OCI-LY1 (cell line): ENCODE results near the gene SLC39A10.

Experiments
- H2AFZ ChIP-seq: fragments of 200-600 bp; sonication (generic), shearing (Covaris generic); 2 replicates; pipeline ENCODE4 v1.6.0; 2014; ENCODE audit warnings: antibody characterized with exemption, mild to moderate bottlenecking, low read length
- H3F3A ChIP-seq: fragments of 200-600 bp; sonication (generic), shearing (Covaris generic); 2 replicates; pipeline ENCODE4 v1.6.0; 2014; ENCODE audit warnings: mild to moderate bottlenecking, antibody characterized with exemption, low read length, moderate library complexity; ENCODE audit not compliant: insufficient read depth
- H3K27ac ChIP-seq: fragments of 200-600 bp; sonication (generic); 2 replicates; pipeline ENCODE4 v1.5.1; 2014; ENCODE audit warnings: low read length, mixed run types, mild to moderate bottlenecking, low read depth; ENCODE audit not compliant: poor library complexity, severe bottlenecking
- H3K27me3 ChIP-seq: fragments of 200-600 bp; sonication (generic); 2 replicates; pipeline ENCODE4 v1.6.0; 2014; ENCODE audit warnings: antibody characterized with exemption, mild to moderate bottlenecking, low read length, moderate library complexity; ENCODE audit not compliant: insufficient read depth
- H3K36me3 ChIP-seq: fragments of 200-600 bp; sonication (generic); 2 replicates; pipeline ENCODE4 v1.6.1; 2014; ENCODE audit warnings: mild to moderate bottlenecking, antibody characterized with exemption, low read length, moderate library complexity, mixed read lengths; ENCODE audit not compliant: insufficient read depth
- H3K4me1 ChIP-seq: fragments of 200-600 bp; sonication (generic); 2 replicates; pipeline ENCODE4 v1.5.1; 2014; ENCODE audit warnings: mild to moderate bottlenecking, low read length, moderate library complexity; ENCODE audit not compliant: insufficient read depth, severe bottlenecking
- H3K4me2 ChIP-seq: fragments of 200-600 bp; sonication (generic), shearing (Covaris generic); 2 replicates; pipeline ENCODE4 v1.6.1; 2014; ENCODE audit warnings: low read length
- H3K4me3 ChIP-seq: fragments of 200-600 bp; sonication (generic); 2 replicates; pipeline ENCODE4 v1.5.1; 2014; ENCODE audit warnings: low read length, low read depth, mild to moderate bottlenecking, mixed read lengths; ENCODE audit not compliant: poor library complexity, severe bottlenecking
- H3K79me2 ChIP-seq: fragments of 200-600 bp; shearing (Covaris generic); 2 replicates; pipeline ENCODE4 v1.6.1; 2016; ENCODE audit warnings: mixed run types, low read length, mixed read lengths; ENCODE audit not compliant: insufficient read depth
- H3K9ac ChIP-seq: fragments of 200-600 bp; sonication (generic), shearing (Covaris generic); 2 replicates; pipeline ENCODE4 v1.6.1; 2014; ENCODE audit warnings: mild to moderate bottlenecking, low read length, mixed read lengths
- H3K9me2 ChIP-seq: fragments of 200-600 bp; sonication (generic), shearing (Covaris generic); 2 replicates; pipeline ENCODE4 v1.6.1; 2014; ENCODE audit warnings: low read depth, mild to moderate bottlenecking, low read length, mixed read lengths
- H3K9me3 ChIP-seq: fragments of 200-600 bp; shearing (Covaris generic); 2 replicates; pipeline ENCODE4 v1.6.1; 2014; ENCODE audit warnings: low read length, mixed read lengths
- H4K20me1 ChIP-seq: fragments of 200-600 bp; sonication (generic), shearing (Covaris generic); 2 replicates; pipeline ENCODE4 v1.6.0; 2016; ENCODE audit warnings: mild to moderate bottlenecking, low read length; ENCODE audit not compliant: insufficient read depth
- EZH2 ChIP-seq: fragments of 200-600 bp; sonication (generic), shearing (Covaris generic); IDR thresholded peaks from 2 replicates; pipeline ENCODE4 v1.8.0; 2017; ENCODE audit warnings: borderline replicate concordance, mixed run types, mild to moderate bottlenecking, antibody characterized with exemption, low read length, moderate library complexity, mixed read lengths
- TF ChIP-seq, protein P1 (sequence below): fragments of 200-600 bp; sonication (generic), shearing (Covaris generic); IDR thresholded peaks from 2 replicates; pipeline ENCODE4 v1.5.1; 2017; ENCODE audit warnings: mild to moderate bottlenecking, antibody characterized with exemption, low read length, moderate library complexity, mixed read lengths

SLC39A10 gene

DNA sequence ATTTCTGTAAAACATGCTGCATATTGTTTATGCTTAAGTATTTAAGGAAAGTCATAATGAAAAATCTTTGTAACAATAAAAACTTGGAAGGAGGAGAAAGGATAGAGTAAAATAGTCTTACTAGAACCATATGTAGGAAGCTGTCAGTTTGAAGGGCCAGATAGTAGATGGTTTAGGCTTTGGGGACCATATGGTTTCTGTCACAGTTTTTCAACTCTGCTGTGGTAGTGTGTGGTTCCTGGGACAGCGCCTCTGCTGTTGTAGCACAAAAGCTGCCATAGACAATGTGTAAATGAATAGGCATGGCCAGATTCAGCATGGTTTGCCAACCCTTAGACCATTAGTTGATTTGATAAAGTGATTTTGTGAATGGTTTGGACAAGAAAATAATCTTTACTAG lies 75.5 kb downstream of the SLC39A10 start:
- H3K4me3 ChIP-seq = no peak overlapping the region
- H3K27ac ChIP-seq = no peak overlapping the region
- TF ChIP-seq, protein P1, sequence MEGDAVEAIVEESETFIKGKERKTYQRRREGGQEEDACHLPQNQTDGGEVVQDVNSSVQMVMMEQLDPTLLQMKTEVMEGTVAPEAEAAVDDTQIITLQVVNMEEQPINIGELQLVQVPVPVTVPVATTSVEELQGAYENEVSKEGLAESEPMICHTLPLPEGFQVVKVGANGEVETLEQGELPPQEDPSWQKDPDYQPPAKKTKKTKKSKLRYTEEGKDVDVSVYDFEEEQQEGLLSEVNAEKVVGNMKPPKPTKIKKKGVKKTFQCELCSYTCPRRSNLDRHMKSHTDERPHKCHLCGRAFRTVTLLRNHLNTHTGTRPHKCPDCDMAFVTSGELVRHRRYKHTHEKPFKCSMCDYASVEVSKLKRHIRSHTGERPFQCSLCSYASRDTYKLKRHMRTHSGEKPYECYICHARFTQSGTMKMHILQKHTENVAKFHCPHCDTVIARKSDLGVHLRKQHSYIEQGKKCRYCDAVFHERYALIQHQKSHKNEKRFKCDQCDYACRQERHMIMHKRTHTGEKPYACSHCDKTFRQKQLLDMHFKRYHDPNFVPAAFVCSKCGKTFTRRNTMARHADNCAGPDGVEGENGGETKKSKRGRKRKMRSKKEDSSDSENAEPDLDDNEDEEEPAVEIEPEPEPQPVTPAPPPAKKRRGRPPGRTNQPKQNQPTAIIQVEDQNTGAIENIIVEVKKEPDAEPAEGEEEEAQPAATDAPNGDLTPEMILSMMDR = no peak
- no peak for TF ChIP-seq EZH2
- no peaks in the 10 kb centered on the region for H3K9me2 ChIP-seq
- H3K4me2 ChIP-seq = no peak overlapping the region
- H3K4me1 ChIP-seq = no peaks in the 10 kb centered on the region
- no peaks in the 10 kb centered on the region for H3K79me2 ChIP-seq
- H3F3A ChIP-seq = no peaks in the 10 kb centered on the region
- H3K36me3 ChIP-seq = no peaks in the 10 kb centered on the region
- H3K9ac ChIP-seq = no peak overlapping the region
- H4K20me1 ChIP-seq = no peaks in the 10 kb centered on the region
- H3K9me3 ChIP-seq = no peaks in the 10 kb centered on the region
- no peaks in the 10 kb centered on the region for H3K27me3 ChIP-seq
- no peak overlapping the region for H2AFZ ChIP-seq

DNA sequence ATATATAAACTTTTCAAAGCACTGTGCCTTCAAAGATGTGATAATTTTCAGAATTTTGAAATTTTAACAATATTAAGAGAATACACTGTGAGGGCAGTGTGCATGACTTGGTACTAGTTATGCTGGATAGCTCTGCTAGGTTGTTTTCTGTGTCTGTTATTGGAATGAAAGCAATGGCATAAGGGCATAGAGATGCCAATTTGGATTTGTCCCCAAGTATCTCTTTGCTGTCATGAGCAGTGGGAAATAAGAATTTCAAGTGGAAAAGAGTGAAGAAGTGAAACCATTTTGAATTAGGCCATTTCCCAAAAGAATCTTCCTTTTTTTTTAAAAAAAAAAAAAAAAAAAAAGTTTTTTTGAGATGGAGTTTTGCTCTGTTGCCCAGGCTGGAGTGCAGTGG lies 76.8 kb downstream of the SLC39A10 start:
- no peaks in the 10 kb centered on the region for H3F3A ChIP-seq
- H3K4me3 ChIP-seq = no peak overlapping the region
- H3K4me2 ChIP-seq = no peak overlapping the region
- no peak overlapping the region for H3K9ac ChIP-seq
- TF ChIP-seq, protein P1 = no peak
- TF ChIP-seq EZH2 = no peak
- no peaks in the 10 kb centered on the region for H3K4me1 ChIP-seq
- no peaks in the 10 kb centered on the region for H3K9me3 ChIP-seq
- no peaks in the 10 kb centered on the region for H3K36me3 ChIP-seq
- no peaks in the 10 kb centered on the region for H4K20me1 ChIP-seq
- no peak overlapping the region for H2AFZ ChIP-seq
- H3K27ac ChIP-seq = no peak overlapping the region
- no peaks in the 10 kb centered on the region for H3K27me3 ChIP-seq
- no peaks in the 10 kb centered on the region for H3K9me2 ChIP-seq
- H3K79me2 ChIP-seq = no peaks in the 10 kb centered on the region

DNA sequence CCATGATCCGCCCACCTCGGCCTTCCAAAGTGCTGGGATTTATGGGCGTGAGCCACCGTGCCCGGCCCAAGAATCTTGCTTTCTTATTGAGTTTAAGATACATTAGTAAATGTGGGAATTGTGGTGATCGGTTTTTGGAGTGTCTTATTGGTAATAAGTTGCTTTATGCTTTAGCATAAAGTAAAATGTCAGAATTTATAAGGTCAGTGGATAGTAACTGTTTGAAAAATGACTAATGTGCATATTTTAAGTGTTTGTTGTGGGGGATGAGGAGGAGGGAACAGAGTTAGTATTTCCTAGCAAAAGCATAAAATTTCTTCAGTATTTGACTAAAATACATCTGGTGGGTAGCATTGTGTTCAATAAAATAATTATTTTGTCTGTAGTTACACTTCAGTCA lies 77.4 kb downstream of the SLC39A10 start:
- H4K20me1 ChIP-seq = no peaks in the 10 kb centered on the region
- no peaks in the 10 kb centered on the region for H3K4me1 ChIP-seq
- H3K4me2 ChIP-seq = no peak overlapping the region
- no peaks in the 10 kb centered on the region for H3K36me3 ChIP-seq
- no peak overlapping the region for H3K9ac ChIP-seq
- no peaks in the 10 kb centered on the region for H3K9me3 ChIP-seq
- H2AFZ ChIP-seq = no peak overlapping the region
- no peaks in the 10 kb centered on the region for H3F3A ChIP-seq
- no peaks in the 10 kb centered on the region for H3K79me2 ChIP-seq
- no peak for TF ChIP-seq EZH2
- TF ChIP-seq, protein P1 = no peak
- H3K27ac ChIP-seq = no peak overlapping the region
- no peak overlapping the region for H3K4me3 ChIP-seq
- no peaks in the 10 kb centered on the region for H3K27me3 ChIP-seq
- no peaks in the 10 kb centered on the region for H3K9me2 ChIP-seq
